HEK293 (cell line): ENCODE data around the gene PFDN1.
"Not testable (repeated sequence)": the region's sequence is repeated elsewhere in the genome, so short reads cannot be mapped to it uniquely, and the experiment has no call there.

Experiments used
- CTCF ChIA-PET: fragments of 350-600 bp; formaldehyde crosslinking; extraction: SDS; loops from one replicate; lab custom pipeline; 2021; ENCODE audit warnings: antibody characterized with exemption; lab: Yijun Ruan, JAX
- POLR2A ChIA-PET: fragments of 300-600 bp; formaldehyde crosslinking; extraction: SDS; loops from one replicate; lab custom pipeline; 2020; ENCODE audit warnings: antibody characterized with exemption, inconsistent platforms; lab: Yijun Ruan, JAX
- H3K27ac ChIP-seq: fragments of 200-500 bp; sonication (Bioruptor generic); 2 replicates; pipeline ENCODE4 v1.5.1; 2014; ENCODE audit warnings: low read depth, low read length, control low read depth, inconsistent platforms; ENCODE audit errors: extremely low read depth
- H3K36me3 ChIP-seq, 2 experiments: fragments of 200-500 bp in 1 of 2; sonication (Bioruptor generic) in 1 of 2; 1 replicate in 1 of 2; 2 replicates in 1 of 2; pipeline ENCODE4 v1.5.1; 2014 to 2017; ENCODE audit warnings: inconsistent platforms in 2 of 2, low read length in 2 of 2; ENCODE audit not compliant: control insufficient read depth in 2 of 2, insufficient read depth in 1 of 2
- H3K4me1 ChIP-seq: fragments of 200-500 bp; sonication (Bioruptor generic); 2 replicates; pipeline ENCODE4 v1.5.1; 2014; ENCODE audit warnings: mild to moderate bottlenecking, low read length, inconsistent platforms; ENCODE audit not compliant: control insufficient read depth, insufficient read depth
- H3K4me3 ChIP-seq: 2 replicates; pipeline ENCODE4 v1.5.1; 2011; ENCODE audit warnings: low read depth, mild to moderate bottlenecking, control low read depth, low read length, moderate library complexity
- H3K9me3 ChIP-seq: fragments of 200-500 bp; sonication (Bioruptor generic); 2 replicates; pipeline ENCODE4 v1.5.1; 2014; ENCODE audit warnings: low read depth, low read length, inconsistent platforms; ENCODE audit not compliant: control insufficient read depth, insufficient read depth
- EGR2 ChIP-seq: fragments of 450-650 bp; formaldehyde crosslinking; IDR thresholded peaks from 2 replicates; pipeline ENCODE4 v1.5.1; 2016; ENCODE audit warnings: low read depth, missing biosample characterization, missing genetic modification characterization
- GLIS1 ChIP-seq: fragments of 450-650 bp; formaldehyde crosslinking; IDR thresholded peaks from 2 replicates; pipeline ENCODE4 v1.5.1; 2016; ENCODE audit warnings: missing biosample characterization, missing genetic modification characterization
- PRDM10 ChIP-seq: fragments of 450-650 bp; formaldehyde crosslinking; IDR thresholded peaks from 2 replicates; pipeline ENCODE4 v1.5.1; 2016; ENCODE audit warnings: missing biosample characterization, missing genetic modification characterization
- ZFHX2 ChIP-seq: fragments of 450-650 bp; formaldehyde crosslinking; conservative IDR thresholded peaks from 2 replicates; pipeline ENCODE4 v1.5.1; 2016; ENCODE audit warnings: missing biosample characterization, missing genetic modification characterization
- ZNF660 ChIP-seq: fragments of 450-650 bp; IDR thresholded peaks from 2 replicates; pipeline ENCODE4 v1.5.1; 2018; ENCODE audit warnings: missing biosample characterization, mild to moderate bottlenecking, missing genetic modification characterization
- ZSCAN18 ChIP-seq: fragments of 450-650 bp; formaldehyde crosslinking; IDR thresholded peaks from 2 replicates; pipeline ENCODE4 v1.5.1; 2016; ENCODE audit warnings: missing biosample characterization, missing genetic modification characterization
- TF ChIP-seq, protein P1 (sequence below): fragments of 450-650 bp; formaldehyde crosslinking; IDR thresholded peaks from 2 replicates; pipeline ENCODE4 v1.5.1; 2016; ENCODE audit warnings: missing biosample characterization, missing genetic modification characterization

The PFDN1 gene

DNA sequence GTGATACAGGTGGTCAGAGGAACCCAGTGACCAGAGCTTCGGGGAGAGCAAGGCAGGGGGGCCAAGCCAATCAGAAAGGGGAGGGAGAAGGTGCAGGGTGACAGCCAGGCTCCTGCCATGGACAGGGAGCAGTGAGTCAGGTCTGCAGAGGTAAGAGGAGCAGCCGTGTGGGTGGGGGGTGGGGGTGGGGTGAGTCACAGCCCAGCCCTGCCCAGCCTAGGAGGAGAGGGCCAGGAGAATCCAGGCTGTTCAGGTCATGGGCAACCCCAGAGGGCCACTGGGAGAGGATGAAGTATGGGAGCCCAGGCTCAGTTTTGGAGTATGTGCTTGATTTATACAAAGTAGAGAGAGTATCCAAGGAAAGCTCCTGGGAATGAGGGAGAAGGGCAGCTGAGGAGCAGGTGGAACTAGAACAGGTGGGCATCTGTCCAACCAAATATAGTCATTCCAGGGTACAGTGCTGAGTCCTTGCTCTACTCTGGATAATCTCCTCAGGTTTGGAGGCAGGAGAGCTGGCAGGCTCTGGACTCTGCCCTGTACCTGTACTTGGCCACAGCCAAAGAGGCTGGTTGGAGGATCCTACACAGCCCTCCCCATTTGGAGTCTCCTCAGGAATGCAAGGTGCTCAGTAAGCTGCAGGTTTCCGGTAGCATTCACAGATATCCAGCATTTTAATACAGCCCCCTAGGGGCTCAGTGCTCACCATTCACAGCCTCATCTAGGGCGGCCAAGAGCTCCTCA lies 42.0 kb upstream of the PFDN1 start (continued):
- TF ChIP-seq ZNF660 (tag by site-specific recombination): no peak
- TF ChIP-seq ZSCAN18: no peak
- TF ChIP-seq, protein P1, sequence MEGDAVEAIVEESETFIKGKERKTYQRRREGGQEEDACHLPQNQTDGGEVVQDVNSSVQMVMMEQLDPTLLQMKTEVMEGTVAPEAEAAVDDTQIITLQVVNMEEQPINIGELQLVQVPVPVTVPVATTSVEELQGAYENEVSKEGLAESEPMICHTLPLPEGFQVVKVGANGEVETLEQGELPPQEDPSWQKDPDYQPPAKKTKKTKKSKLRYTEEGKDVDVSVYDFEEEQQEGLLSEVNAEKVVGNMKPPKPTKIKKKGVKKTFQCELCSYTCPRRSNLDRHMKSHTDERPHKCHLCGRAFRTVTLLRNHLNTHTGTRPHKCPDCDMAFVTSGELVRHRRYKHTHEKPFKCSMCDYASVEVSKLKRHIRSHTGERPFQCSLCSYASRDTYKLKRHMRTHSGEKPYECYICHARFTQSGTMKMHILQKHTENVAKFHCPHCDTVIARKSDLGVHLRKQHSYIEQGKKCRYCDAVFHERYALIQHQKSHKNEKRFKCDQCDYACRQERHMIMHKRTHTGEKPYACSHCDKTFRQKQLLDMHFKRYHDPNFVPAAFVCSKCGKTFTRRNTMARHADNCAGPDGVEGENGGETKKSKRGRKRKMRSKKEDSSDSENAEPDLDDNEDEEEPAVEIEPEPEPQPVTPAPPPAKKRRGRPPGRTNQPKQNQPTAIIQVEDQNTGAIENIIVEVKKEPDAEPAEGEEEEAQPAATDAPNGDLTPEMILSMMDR (tag by site-specific recombination): 0 out of 2 replicates have a peak, but pooled peaks have one; percentile 14
- TF ChIP-seq, all 188 proteins: peak for 20

DNA sequence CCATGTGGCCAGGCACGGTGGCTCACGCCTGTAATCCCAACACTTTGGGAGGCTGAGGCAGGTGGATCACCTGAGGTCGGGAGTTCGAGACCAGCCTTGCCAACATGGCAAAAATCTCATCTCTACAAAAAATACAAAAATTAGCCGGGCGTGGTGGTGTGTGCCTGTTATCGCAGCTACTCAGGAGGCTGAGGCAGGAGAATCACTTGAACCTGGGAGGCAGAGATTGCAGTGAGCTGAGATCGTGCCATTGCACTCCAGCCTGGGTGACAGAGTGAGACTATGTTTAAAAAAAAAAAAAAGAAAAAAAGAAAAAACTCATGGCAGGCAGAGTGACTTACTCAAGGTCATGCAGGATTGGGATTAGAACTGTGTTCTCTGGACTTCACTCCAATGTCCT lies 40.9 kb upstream of the PFDN1 start:
- H3K27ac ChIP-seq, POLR2A ChIA-PET, H3K9me3 ChIP-seq, H3K4me3 ChIP-seq, H3K4me1 ChIP-seq: not testable (repeated sequence)
- TF ChIP-seq PRDM10: peak; percentile 42
- CTCF ChIA-PET: interaction anchor here (0.6 to 17.1 kb wide), 11 partner anchors 7 to 102 kb away, joined by 3 to 660 read pairs (median 12); partner anchors contain the start of genes PFDN1 and SLC4A9
- peaks cover 0 to 19% of the 10 kb centered on the region in 2 experiments; a peak in 1 of 3 replicates for H3K36me3 ChIP-seq

DNA sequence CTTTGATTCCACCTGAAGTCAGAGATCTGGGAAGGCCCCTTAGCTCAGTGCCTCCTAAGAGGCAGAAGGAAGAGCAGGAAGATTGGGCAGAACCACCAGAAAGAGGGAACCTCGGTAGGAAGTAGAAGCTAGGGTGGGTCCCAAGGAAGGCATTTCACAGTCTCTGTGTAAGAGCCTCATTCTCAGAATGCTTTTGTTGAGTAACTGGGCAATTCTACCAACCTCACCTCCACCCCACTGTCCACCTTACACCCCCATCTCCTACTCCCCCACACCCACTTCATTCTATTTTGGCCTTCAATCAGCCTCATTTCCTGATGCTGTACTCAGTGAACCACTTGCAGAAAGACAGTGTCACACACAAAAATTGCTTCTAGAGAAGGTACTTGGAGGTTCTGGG lies 40.0 kb upstream of the PFDN1 start:
- ChIA-PET POLR2A (no interaction called here), CTCF (interaction anchor here (0.7 to 17.1 kb wide), 5 partner anchors 9 to 101 kb away, joined by 3 to 660 read pairs (median 4); no protein-coding TSS in a partner anchor)
- Histone ChIP-seq H3K36me3 (peaks cover 0 to 19% of the 10 kb centered on the region in 2 experiments; a peak in 1 of 3 replicates), H3K4me3 (no peak overlapping the region), H3K27ac (no peak overlapping the region), H3K9me3 (no peaks in the 10 kb centered on the region), H3K4me1 (no peaks in the 10 kb centered on the region)
- TF ChIP-seq GLIS1 (tag by site-specific recombination) (no peak), EGR2 (tag by site-specific recombination) (peak; percentile 42; the same call in 1 of the 2 replicates), ZFHX2 (tag by site-specific recombination) (0 out of 2 replicates have a peak, but pooled peaks have one; percentile 26), PRDM10 (peak; percentile 63)
